Measurements from ENCODE around the gene UBR3.

DNA sequence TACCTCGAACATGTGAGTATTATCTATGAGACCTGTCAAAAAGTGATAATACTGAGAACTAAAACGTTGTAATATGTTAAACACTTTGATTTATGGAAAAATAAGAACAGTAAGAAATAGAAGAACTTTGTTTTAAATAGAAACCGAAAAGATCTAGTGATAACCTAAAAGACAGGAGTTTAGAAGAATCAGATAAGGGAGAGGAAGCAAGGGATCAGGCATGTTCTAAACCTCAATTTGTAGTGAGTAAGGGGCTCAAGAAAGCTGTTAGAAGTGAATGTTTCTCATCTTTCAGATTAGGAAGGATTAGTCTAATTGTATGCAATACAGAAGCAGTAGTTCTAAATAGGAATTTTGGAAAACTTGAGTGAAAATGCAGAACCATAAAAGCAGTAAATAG, 182.0 kb downstream of the UBR3 start:
- TF ChIP-seq, protein P1, sequence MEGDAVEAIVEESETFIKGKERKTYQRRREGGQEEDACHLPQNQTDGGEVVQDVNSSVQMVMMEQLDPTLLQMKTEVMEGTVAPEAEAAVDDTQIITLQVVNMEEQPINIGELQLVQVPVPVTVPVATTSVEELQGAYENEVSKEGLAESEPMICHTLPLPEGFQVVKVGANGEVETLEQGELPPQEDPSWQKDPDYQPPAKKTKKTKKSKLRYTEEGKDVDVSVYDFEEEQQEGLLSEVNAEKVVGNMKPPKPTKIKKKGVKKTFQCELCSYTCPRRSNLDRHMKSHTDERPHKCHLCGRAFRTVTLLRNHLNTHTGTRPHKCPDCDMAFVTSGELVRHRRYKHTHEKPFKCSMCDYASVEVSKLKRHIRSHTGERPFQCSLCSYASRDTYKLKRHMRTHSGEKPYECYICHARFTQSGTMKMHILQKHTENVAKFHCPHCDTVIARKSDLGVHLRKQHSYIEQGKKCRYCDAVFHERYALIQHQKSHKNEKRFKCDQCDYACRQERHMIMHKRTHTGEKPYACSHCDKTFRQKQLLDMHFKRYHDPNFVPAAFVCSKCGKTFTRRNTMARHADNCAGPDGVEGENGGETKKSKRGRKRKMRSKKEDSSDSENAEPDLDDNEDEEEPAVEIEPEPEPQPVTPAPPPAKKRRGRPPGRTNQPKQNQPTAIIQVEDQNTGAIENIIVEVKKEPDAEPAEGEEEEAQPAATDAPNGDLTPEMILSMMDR (IDR thresholded peaks at IDR 0.05; ENCODE audit: low read length), result no peak
- TF ChIP-seq EZH2 (optimal IDR thresholded peaks at IDR 0.05; ENCODE audit: low read depth, low read length) (no peak), EZH2phosphoT487 (IDR thresholded peaks at IDR 0.05; ENCODE audit: low read length) (no peak)

All from MM.1S (cell line).